22Rv1 (cell line): ENCODE results near the gene CFAP99.

ENCODE experiments used
- H3K27ac ChIP-seq: fragments of 450-650 bp; 2 replicates; pipeline ENCODE4 v1.5.1; 2017
- ZFX ChIP-seq: fragments of 450-650 bp; IDR thresholded peaks from 2 replicates; pipeline ENCODE4 v1.6.1; 2017; ENCODE audit warnings: antibody characterized with exemption, borderline replicate concordance
- TF ChIP-seq, protein P1 (sequence below): fragments of 450-650 bp; IDR thresholded peaks from 2 replicates; pipeline ENCODE4 v1.5.1; 2017; ENCODE audit warnings: mild to moderate bottlenecking

CFAP99 gene

GRCh38 chr4:2417765-2418649 is 748 bp upstream of the CFAP99 start, which contains the start of gene ZFYVE28:
ZFYVE28 (minus strand) TSS chr4:2418645; CDS start chr4:2418323, 322 bp downstream.
- TF ChIP-seq ZFX, result no peak

GRCh38 chr4:2419814-2420213 is 1.1 kb downstream of the CFAP99 start:
- TF ChIP-seq ZFX, result no peak
- TF ChIP-seq, protein P1, sequence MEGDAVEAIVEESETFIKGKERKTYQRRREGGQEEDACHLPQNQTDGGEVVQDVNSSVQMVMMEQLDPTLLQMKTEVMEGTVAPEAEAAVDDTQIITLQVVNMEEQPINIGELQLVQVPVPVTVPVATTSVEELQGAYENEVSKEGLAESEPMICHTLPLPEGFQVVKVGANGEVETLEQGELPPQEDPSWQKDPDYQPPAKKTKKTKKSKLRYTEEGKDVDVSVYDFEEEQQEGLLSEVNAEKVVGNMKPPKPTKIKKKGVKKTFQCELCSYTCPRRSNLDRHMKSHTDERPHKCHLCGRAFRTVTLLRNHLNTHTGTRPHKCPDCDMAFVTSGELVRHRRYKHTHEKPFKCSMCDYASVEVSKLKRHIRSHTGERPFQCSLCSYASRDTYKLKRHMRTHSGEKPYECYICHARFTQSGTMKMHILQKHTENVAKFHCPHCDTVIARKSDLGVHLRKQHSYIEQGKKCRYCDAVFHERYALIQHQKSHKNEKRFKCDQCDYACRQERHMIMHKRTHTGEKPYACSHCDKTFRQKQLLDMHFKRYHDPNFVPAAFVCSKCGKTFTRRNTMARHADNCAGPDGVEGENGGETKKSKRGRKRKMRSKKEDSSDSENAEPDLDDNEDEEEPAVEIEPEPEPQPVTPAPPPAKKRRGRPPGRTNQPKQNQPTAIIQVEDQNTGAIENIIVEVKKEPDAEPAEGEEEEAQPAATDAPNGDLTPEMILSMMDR, result no peak
- no peak overlapping the region for H3K27ac ChIP-seq

More at GRCh38 chr4:2417765-2418649, 748 bp upstream of the CFAP99 start, which contains the start of gene ZFYVE28:
- H3K27ac ChIP-seq, result no peak within 1 kb of the TSS

DNA sequence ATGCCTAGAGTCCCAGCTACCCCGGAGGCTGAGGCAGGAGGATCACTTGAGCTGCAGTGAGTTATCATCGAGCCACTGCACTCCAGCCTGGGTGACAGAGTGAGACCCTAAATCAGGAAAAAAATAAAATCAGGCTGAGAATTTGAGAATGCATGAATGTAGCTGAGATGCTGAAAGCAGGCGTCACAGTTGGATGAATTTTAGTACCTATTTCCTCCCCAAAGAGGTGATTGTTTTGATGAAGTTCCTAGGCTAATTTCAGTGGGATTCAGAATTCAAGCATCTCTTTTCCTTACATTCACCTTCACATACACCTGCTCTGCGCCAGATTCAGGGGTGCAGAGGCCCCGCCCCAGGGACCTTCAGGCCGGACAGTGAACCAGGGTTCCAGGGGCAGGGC is 3.2 kb downstream of the CFAP99 start:
- H3K27ac ChIP-seq, result no peak overlapping the region
- TF ChIP-seq, protein P1, result no peak
- no peak for TF ChIP-seq ZFX

DNA sequence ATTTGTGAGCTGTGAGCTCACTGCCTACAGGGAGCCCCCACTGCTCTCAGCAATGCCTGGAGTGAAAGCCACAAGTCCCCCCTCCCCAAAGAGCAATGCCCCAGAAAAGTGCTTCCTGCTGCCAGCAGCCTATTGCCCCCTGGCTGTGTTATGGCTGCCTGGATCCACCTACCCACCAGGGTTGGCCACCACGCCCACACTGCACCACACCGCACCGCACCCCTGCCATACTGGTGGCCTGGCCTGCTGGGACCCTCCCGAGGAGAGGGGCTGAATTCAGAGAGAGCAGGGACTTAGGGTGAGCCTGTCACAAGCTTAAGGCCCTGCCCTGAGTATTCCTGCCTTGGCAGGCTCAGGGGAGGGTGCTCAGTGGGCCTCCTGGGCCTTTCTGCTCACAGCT is 4.3 kb downstream of the CFAP99 start:
- TF ChIP-seq, protein P1, result no peak
- no peak for TF ChIP-seq ZFX

GRCh38 chr4:2423695-2424094 is 4.9 kb downstream of the CFAP99 start:
- TF ChIP-seq ZFX, result no peak
- TF ChIP-seq, protein P1, result no peak
- no peak overlapping the region for H3K27ac ChIP-seq

More for the DNA sequence above, 4.3 kb downstream of the CFAP99 start:
- no peak overlapping the region for H3K27ac ChIP-seq

- H3K27ac ChIP-seq, result no peak overlapping the region
- TF ChIP-seq ZFX, result no peak
- TF ChIP-seq, protein P1, result no peak
These were observed 5.8 kb downstream of the CFAP99 start for GRCh38 chr4:2424581-2424980.

GRCh38 chr4:2425386-2426068 is 6.8 kb downstream of the CFAP99 start:
- no peak for TF ChIP-seq ZFX
- TF ChIP-seq, protein P1, result no peak
- H3K27ac ChIP-seq, result no peak overlapping the region
